Fibroblast of pulmonary artery (primary cell): ENCODE data around the gene GDF15.

ENCODE experiments used
- DNase-seq: peaks from one replicate; pipeline ENCODE4 v3.0.0-alpha.2; 2010; ENCODE audit warnings: low read depth
- H3K4me3 ChIP-seq: replicated peaks from 2 replicates; pipeline ENCODE4 v1.5.1; 2011; ENCODE audit warnings: low read depth, mild to moderate bottlenecking, control low read depth, low read length, moderate library complexity
- CTCF ChIP-seq: IDR thresholded peaks from 2 replicates; pipeline ENCODE4 v1.5.1; 2011; ENCODE audit warnings: mild to moderate bottlenecking, control low read depth, low read length, inconsistent platforms; ENCODE audit errors: missing control alignments

GDF15 gene

GRCh38 chr19:18434411-18435175 lies 48.6 kb downstream of the GDF15 start:
- no peak for DNase-seq
- TF ChIP-seq CTCF, result no peak
- H3K4me3 ChIP-seq, result no peak overlapping the region

- H3K4me3 ChIP-seq, result no peak overlapping the region
- no peak for DNase-seq
- no peak for TF ChIP-seq CTCF
Measured at GRCh38 chr19:18435178-18435841, 49.4 kb downstream of the GDF15 start.

GRCh38 chr19:18435842-18436670 lies 50.1 kb downstream of the GDF15 start:
- no peak for TF ChIP-seq CTCF
- DNase-seq, result no peak
- H3K4me3 ChIP-seq, result no peak overlapping the region

GRCh38 chr19:18436671-18437490 lies 50.9 kb downstream of the GDF15 start:
- DNase-seq, result peak; percentile 94
- TF ChIP-seq CTCF, result no peak

GRCh38 chr19:18437491-18438330 lies 51.8 kb downstream of the GDF15 start, which contains the start of gene ISYNA1:
Gene ISYNA1, minus strand, starts transcription at chr19:18438133. Its CDS starts 154 bp downstream, at chr19:18437979.
- TF ChIP-seq CTCF, result no peak
- DNase-seq, result peak; percentile 60
- peak within 1 kb of the TSS; percentile 69 for H3K4me3 ChIP-seq

More at GRCh38 chr19:18436671-18437490, 50.9 kb downstream of the GDF15 start:
- H3K4me3 ChIP-seq, result peak overlapping the region; percentile 69
